ENCODE results near the gene MAP3K2.

Gene MAP3K2

DNA sequence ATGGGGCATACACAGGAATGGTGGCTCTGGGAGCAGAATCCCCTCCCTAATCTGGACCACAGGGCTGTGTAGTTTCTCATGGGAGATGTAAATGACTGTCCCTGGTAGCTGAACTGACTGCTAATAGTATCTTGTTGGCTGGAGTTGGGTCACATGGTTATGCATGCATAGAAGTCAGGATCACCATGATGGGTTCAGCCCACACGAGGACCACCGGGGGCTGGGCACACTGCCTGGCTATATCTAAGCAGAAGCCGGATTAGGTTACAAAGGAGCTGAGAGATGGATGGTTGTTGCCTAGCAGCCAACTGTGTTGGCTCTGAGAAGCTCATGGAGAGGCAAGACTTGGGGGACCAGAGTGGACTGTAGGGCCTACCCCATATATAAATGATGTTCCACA is 6.7 kb upstream of the MAP3K2 start:
- H3K14ac ChIP-seq (ENCODE audit: low read length in 2 of 2) = no peak overlapping the region
- H3K23ac ChIP-seq (ENCODE audit: low read length in 2 of 2) = no peak overlapping the region
- H3K4ac ChIP-seq (ENCODE audit: low read depth in 1 of 2, low read length in 2 of 2) = no peak overlapping the region
- no peak overlapping the region for H2BK12ac ChIP-seq (ENCODE audit: low read length in 2 of 2)
- no peak for DNase-seq
- H3K18ac ChIP-seq (ENCODE audit: low read depth in 1 of 2, low read length in 2 of 2) = peak overlapping the region in 1 of 2 experiments; percentile 4
- peak overlapping the region; percentile 80 for H2BK15ac ChIP-seq (ENCODE audit: low read depth, poor library complexity, severe bottlenecking)
- no peak overlapping the region for H3K27ac ChIP-seq (ENCODE audit: low read length, poor library complexity, severe bottlenecking)
- H3K9me3 ChIP-seq (ENCODE audit: control insufficient read depth, low read length) = no peaks in the 10 kb centered on the region
- no peaks in the 10 kb centered on the region for H3K36me3 ChIP-seq (ENCODE audit: control insufficient read depth in 1 of 2, insufficient read depth in 2 of 2, low read depth in 1 of 2, low read length in 2 of 2)
- WGBS = 96% methylated on average over 3 of the region's 3 CpGs
- no peaks in the 10 kb centered on the region for H3K79me1 ChIP-seq (replicated peaks; ENCODE audit: low read length, poor library complexity, severe bottlenecking)
- H2BK120ac ChIP-seq (ENCODE audit: low read depth, low read length) = no peak overlapping the region
- H4K91ac ChIP-seq (ENCODE audit: low read length) = no peak overlapping the region
- H3K27me3 ChIP-seq (ENCODE audit: control insufficient read depth in 1 of 2, insufficient read depth in 1 of 2, low read length in 2 of 2) = no peaks in the 10 kb centered on the region
- no peak overlapping the region for H3K9ac ChIP-seq (ENCODE audit: low read length)
- no peak overlapping the region for H2BK5ac ChIP-seq (ENCODE audit: low read depth, low read length, poor library complexity, severe bottlenecking)
- H3K4me1 ChIP-seq (ENCODE audit: control insufficient read depth, insufficient read depth, low read depth, low read length) = peaks cover 13% of the 10 kb centered on the region
- no peak overlapping the region for H2AFZ ChIP-seq (ENCODE audit: low read depth, low read length)
- H3K4me2 ChIP-seq (ENCODE audit: low read length, poor library complexity, severe bottlenecking) = no peak overlapping the region
- no peak overlapping the region for H3K4me3 ChIP-seq (ENCODE audit: insufficient read depth in 1 of 2, low read depth in 1 of 2, low read length in 2 of 2)
- no peak overlapping the region for H2AK5ac ChIP-seq (ENCODE audit: low read length, severe bottlenecking)
- no peak overlapping the region for H4K8ac ChIP-seq (ENCODE audit: low read length)

DNA sequence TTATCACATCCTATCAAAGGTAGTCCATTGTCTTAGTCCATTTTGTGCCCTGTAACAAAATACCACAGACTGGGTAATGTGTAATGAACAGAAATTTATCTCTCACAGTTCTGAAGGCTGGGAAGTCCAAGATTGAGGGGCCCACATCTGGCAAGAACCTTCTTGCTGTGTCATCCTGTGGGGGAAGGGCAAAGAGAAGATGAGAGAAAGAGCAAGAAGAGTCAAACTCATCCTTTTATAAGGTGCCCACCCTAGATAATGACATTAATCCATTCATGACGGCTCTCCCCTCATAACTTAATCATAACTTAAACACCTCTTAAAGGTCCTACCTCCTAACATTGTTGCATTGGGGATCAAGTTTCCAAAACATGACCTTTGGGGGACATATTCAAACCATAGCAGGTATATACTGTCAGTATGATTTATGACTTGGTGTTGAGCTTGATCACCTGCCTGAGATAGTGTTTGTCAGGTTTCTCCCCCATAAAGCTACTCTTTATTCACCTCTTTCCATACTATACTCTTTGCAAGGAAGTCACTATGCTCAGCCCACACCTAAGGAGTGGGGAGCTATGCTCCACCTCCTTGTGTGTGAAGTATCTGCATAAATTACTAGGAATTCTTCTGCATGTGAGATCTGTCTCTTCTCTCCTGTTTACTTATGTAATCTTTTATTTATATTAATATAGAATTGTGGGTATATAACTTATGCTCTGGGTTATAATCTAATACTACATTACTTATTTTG is 5.2 kb upstream of the MAP3K2 start:
- Histone ChIP-seq H3K9ac (ENCODE audit: low read length) (no peak overlapping the region), H3K4me1 (ENCODE audit: control insufficient read depth, insufficient read depth, low read depth, low read length) (peaks cover 7% of the 10 kb centered on the region), H3K14ac (ENCODE audit: low read length in 2 of 2) (no peak overlapping the region), H4K8ac (ENCODE audit: low read length) (no peak overlapping the region), H2AFZ (ENCODE audit: low read depth, low read length) (no peak overlapping the region), H3K79me1 (replicated peaks; ENCODE audit: low read length, poor library complexity, severe bottlenecking) (no peaks in the 10 kb centered on the region), H2AK5ac (ENCODE audit: low read length, severe bottlenecking) (no peak overlapping the region), H2BK5ac (ENCODE audit: low read depth, low read length, poor library complexity, severe bottlenecking) (no peak overlapping the region), H3K4me3 (ENCODE audit: insufficient read depth in 1 of 2, low read depth in 1 of 2, low read length in 2 of 2) (no peak overlapping the region), H3K27ac (ENCODE audit: low read length, poor library complexity, severe bottlenecking) (no peak overlapping the region), H4K91ac (ENCODE audit: low read length) (no peak overlapping the region), H2BK15ac (ENCODE audit: low read depth, poor library complexity, severe bottlenecking) (no peak overlapping the region), H3K36me3 (ENCODE audit: control insufficient read depth in 1 of 2, insufficient read depth in 2 of 2, low read depth in 1 of 2, low read length in 2 of 2) (no peaks in the 10 kb centered on the region), H3K9me3 (ENCODE audit: control insufficient read depth, low read length) (no peaks in the 10 kb centered on the region), H3K4ac (ENCODE audit: low read depth in 1 of 2, low read length in 2 of 2) (no peak overlapping the region), H3K4me2 (ENCODE audit: low read length, poor library complexity, severe bottlenecking) (no peak overlapping the region), H3K18ac (ENCODE audit: low read depth in 1 of 2, low read length in 2 of 2) (no peak overlapping the region), H3K23ac (ENCODE audit: low read length in 2 of 2) (no peak overlapping the region), H2BK120ac (ENCODE audit: low read depth, low read length) (no peak overlapping the region), H2BK12ac (ENCODE audit: low read length in 2 of 2) (no peak overlapping the region), H3K27me3 (ENCODE audit: control insufficient read depth in 1 of 2, insufficient read depth in 1 of 2, low read length in 2 of 2) (no peaks in the 10 kb centered on the region)
- 91% methylated on average over 1 of the region's 1 CpG for WGBS
- DNase-seq = no peak

DNA sequence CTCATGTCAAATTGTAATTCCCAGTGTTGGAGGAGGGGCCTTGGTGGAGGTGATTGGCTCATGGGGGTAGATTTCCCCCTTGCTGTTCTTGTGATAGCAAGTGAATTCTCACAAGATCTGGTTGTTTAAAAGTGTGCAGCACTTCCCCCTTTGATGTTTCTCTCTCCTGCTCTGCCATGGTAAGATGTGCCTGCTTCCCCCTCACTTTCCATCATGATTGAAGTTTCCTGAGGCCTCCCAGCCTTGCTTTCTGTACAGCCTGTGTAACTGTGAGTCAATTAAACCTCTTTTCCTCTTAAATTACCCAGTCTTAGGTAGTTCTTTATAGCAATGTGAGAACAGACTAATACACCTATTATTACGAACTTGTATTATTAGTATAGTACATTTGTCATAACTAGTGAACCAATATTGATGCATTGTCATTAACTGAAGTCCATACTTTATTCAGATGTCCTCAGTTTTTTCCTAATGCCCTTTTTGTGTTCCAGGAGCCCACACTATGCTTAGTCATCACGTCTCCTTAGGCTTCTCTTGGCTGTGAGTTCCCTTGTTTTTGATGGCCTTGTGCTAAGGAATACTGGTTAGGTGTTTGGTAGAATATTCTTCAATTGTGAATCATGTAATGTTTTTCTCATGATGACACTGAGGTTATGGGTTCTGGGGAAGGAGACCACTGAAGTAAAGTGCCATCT is 4.5 kb upstream of the MAP3K2 start:
- no peaks in the 10 kb centered on the region for H3K36me3 ChIP-seq (ENCODE audit: control insufficient read depth in 1 of 2, insufficient read depth in 2 of 2, low read depth in 1 of 2, low read length in 2 of 2)
- no peaks in the 10 kb centered on the region for H3K27me3 ChIP-seq (ENCODE audit: control insufficient read depth in 1 of 2, insufficient read depth in 1 of 2, low read length in 2 of 2)
- H3K23ac ChIP-seq (ENCODE audit: low read length in 2 of 2) = no peak overlapping the region
- no peak overlapping the region for H2BK5ac ChIP-seq (ENCODE audit: low read depth, low read length, poor library complexity, severe bottlenecking)
- no peak overlapping the region for H3K4me2 ChIP-seq (ENCODE audit: low read length, poor library complexity, severe bottlenecking)
- 75% methylated on average over 1 of the region's 2 CpGs for WGBS
- no peak overlapping the region for H2BK12ac ChIP-seq (ENCODE audit: low read length in 2 of 2)
- no peak overlapping the region for H3K14ac ChIP-seq (ENCODE audit: low read length in 2 of 2)
- H4K91ac ChIP-seq (ENCODE audit: low read length) = no peak overlapping the region
- no peak for DNase-seq
- no peak overlapping the region for H2BK120ac ChIP-seq (ENCODE audit: low read depth, low read length)
- H3K18ac ChIP-seq (ENCODE audit: low read depth in 1 of 2, low read length in 2 of 2) = no peak overlapping the region
- H2BK15ac ChIP-seq (ENCODE audit: low read depth, poor library complexity, severe bottlenecking) = no peak overlapping the region
- H4K8ac ChIP-seq (ENCODE audit: low read length) = no peak overlapping the region
- no peaks in the 10 kb centered on the region for H3K9me3 ChIP-seq (ENCODE audit: control insufficient read depth, low read length)
- H3K79me1 ChIP-seq (replicated peaks; ENCODE audit: low read length, poor library complexity, severe bottlenecking) = peaks cover 4% of the 10 kb centered on the region
- no peak overlapping the region for H2AFZ ChIP-seq (ENCODE audit: low read depth, low read length)
- H3K4ac ChIP-seq (ENCODE audit: low read depth in 1 of 2, low read length in 2 of 2) = no peak overlapping the region
- H2AK5ac ChIP-seq (ENCODE audit: low read length, severe bottlenecking) = no peak overlapping the region
- H3K9ac ChIP-seq (ENCODE audit: low read length) = no peak overlapping the region
- H3K4me3 ChIP-seq (ENCODE audit: insufficient read depth in 1 of 2, low read depth in 1 of 2, low read length in 2 of 2) = no peak overlapping the region
- peaks cover 1% of the 10 kb centered on the region for H3K4me1 ChIP-seq (ENCODE audit: control insufficient read depth, insufficient read depth, low read depth, low read length)
- no peak overlapping the region for H3K27ac ChIP-seq (ENCODE audit: low read length, poor library complexity, severe bottlenecking)

DNA sequence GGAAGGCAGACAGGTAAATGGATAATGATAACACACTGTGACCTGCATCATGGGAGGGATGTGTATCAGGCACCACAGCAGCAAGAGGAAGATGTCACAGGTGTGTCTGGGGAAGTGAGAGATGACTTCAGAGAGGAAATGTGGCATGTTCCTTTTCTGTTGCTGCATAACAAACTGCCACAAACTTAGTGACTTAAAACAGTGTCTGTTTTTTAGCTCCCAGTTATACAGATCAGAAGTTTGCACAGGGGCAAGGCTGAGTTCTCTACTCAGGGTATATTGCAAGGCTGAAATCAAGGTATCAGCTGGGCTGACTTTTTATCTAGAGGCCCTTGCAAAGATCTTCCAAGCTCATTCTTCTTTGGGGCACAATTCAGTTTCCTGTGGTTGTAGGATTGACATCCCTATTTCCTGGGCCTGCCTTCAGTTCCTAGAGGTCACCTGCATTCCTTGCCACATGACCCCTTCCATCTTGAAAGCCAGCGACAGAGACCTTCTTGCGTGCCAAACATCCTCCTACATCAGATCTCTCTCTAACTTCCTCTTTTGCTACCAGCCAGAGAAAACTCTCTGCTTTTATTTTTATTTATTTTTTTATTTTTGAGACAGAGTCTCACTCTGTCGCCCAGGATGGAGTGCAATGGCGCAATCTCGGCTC is 2.1 kb upstream of the MAP3K2 start:
- Histone ChIP-seq H3K18ac (ENCODE audit: low read depth in 1 of 2, low read length in 2 of 2) (no peak overlapping the region), H3K79me1 (replicated peaks; ENCODE audit: low read length, poor library complexity, severe bottlenecking) (peaks cover 4% of the 10 kb centered on the region), H3K27ac (ENCODE audit: low read length, poor library complexity, severe bottlenecking) (no peak overlapping the region), H3K36me3 (ENCODE audit: control insufficient read depth in 1 of 2, insufficient read depth in 2 of 2, low read depth in 1 of 2, low read length in 2 of 2) (no peaks in the 10 kb centered on the region), H2BK5ac (ENCODE audit: low read depth, low read length, poor library complexity, severe bottlenecking) (no peak overlapping the region), H3K14ac (ENCODE audit: low read length in 2 of 2) (no peak overlapping the region), H2AFZ (ENCODE audit: low read depth, low read length) (no peak overlapping the region), H2BK15ac (ENCODE audit: low read depth, poor library complexity, severe bottlenecking) (no peak overlapping the region), H3K4me2 (ENCODE audit: low read length, poor library complexity, severe bottlenecking) (no peak overlapping the region), H3K9me3 (ENCODE audit: control insufficient read depth, low read length) (no peaks in the 10 kb centered on the region), H2BK120ac (ENCODE audit: low read depth, low read length) (peak overlapping the region; percentile 27), H3K23ac (ENCODE audit: low read length in 2 of 2) (no peak overlapping the region), H3K27me3 (ENCODE audit: control insufficient read depth in 1 of 2, insufficient read depth in 1 of 2, low read length in 2 of 2) (no peaks in the 10 kb centered on the region), H4K8ac (ENCODE audit: low read length) (no peak overlapping the region), H3K4me3 (ENCODE audit: insufficient read depth in 1 of 2, low read depth in 1 of 2, low read length in 2 of 2) (no peak overlapping the region), H3K4ac (ENCODE audit: low read depth in 1 of 2, low read length in 2 of 2) (no peak overlapping the region), H2BK12ac (ENCODE audit: low read length in 2 of 2) (no peak overlapping the region), H3K4me1 (ENCODE audit: control insufficient read depth, insufficient read depth, low read depth, low read length) (peaks cover 1% of the 10 kb centered on the region), H4K91ac (ENCODE audit: low read length) (no peak overlapping the region), H2AK5ac (ENCODE audit: low read length, severe bottlenecking) (no peak overlapping the region), H3K9ac (ENCODE audit: low read length) (no peak overlapping the region)
- no peak for DNase-seq
- WGBS = 75% methylated on average over 5 of the region's 5 CpGs
